ENCODE measurements around the gene NEK9. TPM values are rescaled to one million over a fixed set of nuclear protein-coding genes. Genes with fewer than 3 reads are reported as not detected.

Gene NEK9
- total and polyA plus RNA-seq, 2 donors (not counting 3 experiments of a cell fraction or from before 2014, with no cell fraction given), result 22.1 to 65.1 TPM

GRCh38 chr14:75098682-75099081 lies 28.2 kb downstream of the NEK9 start:
- no TSS peak for BruUV-seq (replicated peaks)
- dilution Hi-C loops (cut with MboI; ENCODE audit: extremely low pct_ligation_motif_present, low sequenced_read_pairs) (no loop called here), intact Hi-C loops (cut with micrococcal nuclease) (no loop called here)
- no peak for FAIRE-seq
- Histone ChIP-seq H3K27me3 (ENCODE audit: control insufficient read depth in 2 of 2, insufficient read depth in 2 of 2, low read length in 2 of 2) (no peaks in the 10 kb centered on the region), H3K9me1 (replicated peaks; ENCODE audit: control insufficient read depth, extremely low read depth, insufficient read depth, low read length) (no peaks in the 10 kb centered on the region), H4K20me1 (replicated peaks; ENCODE audit: control insufficient read depth, extremely low read depth, insufficient read depth, low read length) (no peaks in the 10 kb centered on the region), H2AFZ (ENCODE audit: low read depth, low read length) (no peak overlapping the region), H3K79me2 (ENCODE audit: control insufficient read depth, insufficient read depth, low read length) (no peaks in the 10 kb centered on the region), H3K4me1 (ENCODE audit: control insufficient read depth, extremely low read depth, insufficient read depth, low read length) (no peaks in the 10 kb centered on the region), H3K36me3 (ENCODE audit: control insufficient read depth in 2 of 2, extremely low read depth in 1 of 2, insufficient read depth in 2 of 2, low read length in 2 of 2) (peaks cover 11 to 17% of the 10 kb centered on the region in 2 experiments), H3K9ac (replicated peaks; ENCODE audit: extremely low read depth, insufficient read depth, low read length) (no peak overlapping the region), H3K9me3 (replicated peaks; ENCODE audit: control insufficient read depth, insufficient read depth, low read length) (no peaks in the 10 kb centered on the region), H3K27ac (ENCODE audit: insufficient read depth, low read depth, low read length) (no peak overlapping the region), H3K4me2 (ENCODE audit: insufficient read depth, low read length) (no peak overlapping the region), H3K4me3 (replicated peaks in 1 of 3; ENCODE audit: insufficient read depth in 1 of 3, low read depth in 1 of 3, low read length in 3 of 3) (no peak overlapping the region)
- ChIA-PET CTCF (interaction anchor here (1.0 to 2.2 kb wide), 4 partner anchors 10 to 193 kb away, joined by 3 to 9 read pairs (median 3); partner anchors contain the start of gene ACYP1), POLR2A (no interaction called here)
- TF ChIP-seq MYC (IDR thresholded peaks at IDR 0.05; ENCODE audit: low read depth, low read length), result no peak
- TF ChIP-seq POLR2AphosphoS5 (IDR thresholded peaks at IDR 0.05; ENCODE audit: insufficient read depth, low read depth, low read length), result no peak
- no peak for TF ChIP-seq POLR2A (IDR thresholded peaks at IDR 0.05; ENCODE audit: low read depth, low read length)
- DNase-seq (ENCODE audit: low read depth, low spot score), result no peak

GRCh38 chr14:75098212-75098611 lies 28.6 kb downstream of the NEK9 start:
- POLR2A ChIA-PET, result no interaction called here

More at GRCh38 chr14:75098212-75098611, 28.6 kb downstream of the NEK9 start:
- no peak overlapping the region for H3K27ac ChIP-seq (ENCODE audit: insufficient read depth, low read depth, low read length)
- H3K9ac ChIP-seq (replicated peaks; ENCODE audit: extremely low read depth, insufficient read depth, low read length), result no peak overlapping the region
- H3K4me1 ChIP-seq (ENCODE audit: control insufficient read depth, extremely low read depth, insufficient read depth, low read length), result no peaks in the 10 kb centered on the region
- no peaks in the 10 kb centered on the region for H3K9me3 ChIP-seq (replicated peaks; ENCODE audit: control insufficient read depth, insufficient read depth, low read length)
- H3K4me2 ChIP-seq (ENCODE audit: insufficient read depth, low read length), result no peak overlapping the region
- H3K4me3 ChIP-seq (replicated peaks in 1 of 3; ENCODE audit: insufficient read depth in 1 of 3, low read depth in 1 of 3, low read length in 3 of 3), result no peak overlapping the region
- no peak for TF ChIP-seq JUN (IDR thresholded peaks at IDR 0.05; ENCODE audit: borderline replicate concordance, insufficient read depth, insufficient read length, low read depth)
- FAIRE-seq (no peak), DNase-seq (ENCODE audit: low read depth, low spot score) (no peak)
- H4K20me1 ChIP-seq (replicated peaks; ENCODE audit: control insufficient read depth, extremely low read depth, insufficient read depth, low read length), result no peaks in the 10 kb centered on the region
- dilution Hi-C loops (cut with MboI; ENCODE audit: extremely low pct_ligation_motif_present, low sequenced_read_pairs), result no loop called here
- no TSS peak for BruUV-seq (replicated peaks)
- intact Hi-C loops (cut with micrococcal nuclease), result no loop called here
- CTCF ChIA-PET, result interaction anchor here (1.0 to 2.2 kb wide), 4 partner anchors 9 to 192 kb away, joined by 3 to 9 read pairs (median 3); partner anchors contain the start of gene ACYP1
- H3K27me3 ChIP-seq (ENCODE audit: control insufficient read depth in 2 of 2, insufficient read depth in 2 of 2, low read length in 2 of 2), result no peaks in the 10 kb centered on the region
- no peaks in the 10 kb centered on the region for H3K9me1 ChIP-seq (replicated peaks; ENCODE audit: control insufficient read depth, extremely low read depth, insufficient read depth, low read length)
- peaks cover 11 to 19% of the 10 kb centered on the region in 2 experiments for H3K36me3 ChIP-seq (ENCODE audit: control insufficient read depth in 2 of 2, extremely low read depth in 1 of 2, insufficient read depth in 2 of 2, low read length in 2 of 2)
- no peak overlapping the region for H2AFZ ChIP-seq (ENCODE audit: low read depth, low read length)
- H3K79me2 ChIP-seq (ENCODE audit: control insufficient read depth, insufficient read depth, low read length), result no peaks in the 10 kb centered on the region
